WTC11 (cell line): ENCODE results near the gene TOR4A. TPM values are rescaled to one million over a fixed set of nuclear protein-coding genes. Genes with fewer than 3 reads are reported as not detected.

Experiments used
- ATAC-seq: fragments of 200-7000 bp; cut with Tn5 transposase; 2 replicates; pipeline ENCODE4 v1.10.0; 2021; ENCODE audit warnings: mild to moderate bottlenecking, moderate library complexity
- CTCF ChIA-PET: fragments of 300-600 bp; sonication (Branson Sonifier 250); formaldehyde crosslinking; loops from one replicate; lab custom pipeline; 2021; ENCODE audit warnings: antibody characterized with exemption; lab: Charles Lee
- POLR2A ChIA-PET: fragments of 350-600 bp; sonication (Branson Sonifier 250); formaldehyde crosslinking; loops from one replicate; lab custom pipeline; 2021; ENCODE audit warnings: antibody characterized with exemption; lab: Charles Lee
- DNase-seq: peaks from one replicate; pipeline ENCODE4 v3.0.0; 2021; ENCODE audit warnings: low spot score
- H3K27ac Mint-ChIP-seq: 2 replicates; pipeline ENCODE4 v1.8.0; 2021; ENCODE audit warnings: mixed read lengths
- H3K27me3 Mint-ChIP-seq: 2 replicates; pipeline ENCODE4 v1.8.0; 2021; ENCODE audit warnings: low read depth, mild to moderate bottlenecking, moderate library complexity, mixed read lengths
- H3K36me3 Mint-ChIP-seq: 2 replicates; pipeline ENCODE4 v1.8.0; 2021; ENCODE audit warnings: mixed read lengths
- H3K4me1 Mint-ChIP-seq: 2 replicates; pipeline ENCODE4 v1.8.0; 2022; ENCODE audit warnings: mixed read lengths
- H3K4me3 Mint-ChIP-seq: 2 replicates; pipeline ENCODE4 v1.8.0; 2021; ENCODE audit warnings: mild to moderate bottlenecking, moderate library complexity, mixed read lengths
- H3K9me3 Mint-ChIP-seq: 2 replicates; pipeline ENCODE4 v1.8.0; 2021; ENCODE audit warnings: mixed read lengths
- SMAD3 ChIP-seq: sonication (generic); formaldehyde crosslinking; IDR thresholded peaks from 2 replicates; pipeline ENCODE4 v1.8.0; 2022; ENCODE audit warnings: missing genetic modification reagents, mild to moderate bottlenecking, borderline replicate concordance
- SP1 ChIP-seq: sonication (generic); formaldehyde crosslinking; conservative IDR thresholded peaks from 2 replicates; pipeline ENCODE4 v1.8.1; 2022; ENCODE audit warnings: missing genetic modification reagents
- STAT6 ChIP-seq: sonication (generic); formaldehyde crosslinking; conservative IDR thresholded peaks from 2 replicates; pipeline ENCODE4 v1.8.1; 2023; ENCODE audit warnings: mild to moderate bottlenecking, low read depth, missing genetic modification reagents, moderate library complexity
- ZNF281 ChIP-seq: sonication (generic); formaldehyde crosslinking; IDR thresholded peaks from 2 replicates; pipeline ENCODE4 v1.8.0; 2023; ENCODE audit warnings: mild to moderate bottlenecking, missing genetic modification reagents
- ZNF532 ChIP-seq: fragments of 250-450 bp; sonication (Bioruptor Pico); IDR thresholded peaks from 2 replicates; pipeline ENCODE4 v1.9.0; 2021; ENCODE audit warnings: mild to moderate bottlenecking, borderline replicate concordance
- total RNA-seq: library from RNA; stranded (reverse); gene quantifications from 3 replicates; pipeline ENCODE4 v1.2.3, GENCODE V29; 2021
- TF ChIP-seq, protein P1 (sequence below): sonication (generic); formaldehyde crosslinking; IDR thresholded peaks from 2 replicates; pipeline ENCODE4 v1.8.0; 2022; ENCODE audit warnings: missing genetic modification reagents
- TF ChIP-seq, protein P2 (sequence below): sonication (generic); formaldehyde crosslinking; IDR thresholded peaks from 2 replicates; pipeline ENCODE4 v1.8.0; 2023; ENCODE audit warnings: missing genetic modification reagents

Gene TOR4A
- total RNA-seq, 1 experiment from 2014 or later, result 7.3 TPM

DNA sequence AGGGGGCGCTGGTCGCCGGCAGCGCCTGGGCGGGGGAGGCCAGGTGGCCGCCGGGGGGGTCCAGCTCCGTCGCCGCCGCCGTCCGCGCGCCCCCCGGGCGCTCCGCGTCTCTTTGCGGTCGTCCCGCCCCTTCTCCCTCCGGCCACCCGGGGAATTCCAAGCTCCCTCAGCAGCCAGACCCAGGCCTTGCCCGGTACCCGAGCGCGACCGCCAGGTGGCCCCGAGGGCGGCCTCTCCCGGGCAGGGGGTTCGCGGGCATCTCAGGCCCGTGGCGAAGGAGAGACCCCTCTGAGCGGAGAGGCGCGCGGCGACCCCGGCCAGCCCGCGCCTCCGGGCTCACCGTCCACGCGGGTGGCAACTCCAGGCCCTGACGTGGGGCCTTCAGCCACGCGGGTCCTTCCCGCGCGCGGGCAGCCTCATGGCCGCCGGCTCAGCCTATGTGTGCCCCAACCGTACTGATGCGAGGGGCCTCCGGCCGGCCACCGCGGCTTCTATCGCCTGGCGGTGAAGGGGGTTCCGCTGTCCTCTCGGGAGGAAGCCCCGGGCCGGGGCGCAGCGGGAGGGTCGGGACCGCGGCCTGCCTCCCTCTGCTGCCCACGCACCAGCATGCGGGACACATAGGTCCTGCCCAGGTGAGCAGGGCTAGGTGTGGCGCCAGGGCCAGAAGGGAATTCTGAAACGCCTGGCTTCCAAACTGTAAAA is 25.1 kb downstream of the TOR4A start (continued):
- no peak for TF ChIP-seq ZNF532 (CRISPR knock-in tag)

DNA sequence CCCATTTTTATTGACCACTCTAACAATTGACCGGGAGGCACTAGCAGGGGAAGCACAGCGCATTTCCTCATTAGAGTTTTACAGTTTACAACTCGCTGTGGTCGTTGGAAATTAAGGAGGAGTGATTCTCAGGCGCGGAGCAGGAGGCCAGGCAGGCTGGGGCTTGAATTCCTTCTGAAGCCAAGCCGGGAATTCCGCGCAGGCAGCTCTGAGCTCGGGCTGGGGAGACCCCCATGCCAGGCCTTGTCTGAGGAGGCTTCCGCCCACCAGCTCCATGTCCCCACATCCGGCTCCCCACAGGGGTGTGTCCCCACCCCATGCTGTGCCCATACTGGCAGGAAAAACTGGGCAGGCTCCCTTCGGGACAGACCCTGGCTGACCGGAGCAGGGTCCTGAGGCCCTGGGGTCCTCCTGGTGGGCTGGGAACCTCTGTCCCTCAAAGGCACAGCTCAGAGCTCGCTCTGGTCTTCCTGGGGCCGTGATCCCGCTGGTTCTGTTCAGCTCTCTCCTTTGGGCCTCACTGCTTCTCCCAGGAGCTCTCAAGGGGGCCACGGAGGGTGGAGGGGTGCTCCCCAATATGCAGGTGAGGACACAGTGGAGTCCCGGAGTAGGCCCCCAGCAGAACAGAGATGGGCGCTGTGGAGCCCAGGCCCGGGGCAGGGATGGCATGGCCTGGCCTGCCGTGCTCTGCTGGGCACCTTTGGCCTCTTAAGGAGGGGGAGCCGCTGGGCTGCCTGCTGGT is 25.8 kb downstream of the TOR4A start:
- peaks cover 19% of the 10 kb centered on the region for H3K27me3 Mint-ChIP-seq
- no peak for DNase-seq
- POLR2A ChIA-PET, result interaction anchor here (0.6 to 2.8 kb wide), 3 partner anchors 15 to 111 kb away, joined by 3 to 10 read pairs (median 3); partner anchors contain the start of gene TOR4A

DNA sequence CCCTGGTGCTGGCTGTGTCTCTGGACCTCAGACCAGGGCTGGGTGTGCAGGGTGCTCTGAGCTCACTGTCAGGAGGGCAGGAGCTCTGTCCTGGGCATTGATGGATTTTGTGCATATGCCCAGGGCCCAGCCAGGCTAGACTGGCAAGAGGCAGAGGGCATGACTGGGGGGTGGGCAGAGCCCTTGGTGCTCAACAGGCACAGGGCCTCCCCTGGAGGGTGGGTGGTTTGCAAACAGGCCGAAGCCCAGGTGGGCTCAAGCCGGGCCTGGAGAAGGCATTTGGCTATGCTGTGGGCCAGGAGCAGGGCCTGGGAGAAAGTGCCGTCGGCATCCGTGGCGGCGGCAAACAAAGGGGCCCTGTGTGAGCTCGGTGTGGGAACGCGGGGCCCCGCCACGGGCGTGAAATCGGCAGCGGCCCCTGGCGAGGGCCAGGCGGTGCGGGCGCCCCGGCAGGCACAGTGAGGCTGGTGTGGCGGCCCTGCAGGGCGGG is 26.4 kb downstream of the TOR4A start:
- POLR2A ChIA-PET, result interaction anchor here (0.5 to 2.8 kb wide), 4 partner anchors 15 to 110 kb away, joined by 3 to 10 read pairs (median 3); partner anchors contain the start of gene TOR4A
- CTCF ChIA-PET, result interaction anchor here (0.6 to 8.6 kb wide), 7 partner anchors 10 to 269 kb away, joined by 3 to 172 read pairs (median 15); partner anchors contain the start of genes EXD3 and NOXA1
- no peak for DNase-seq
- no peaks in the 10 kb centered on the region for H3K9me3 Mint-ChIP-seq
- ATAC-seq, result no peak
- H3K4me3 Mint-ChIP-seq, result no peak overlapping the region
- peaks cover 36% of the 10 kb centered on the region for H3K4me1 Mint-ChIP-seq
- H3K27ac Mint-ChIP-seq, result no peak overlapping the region
- H3K27me3 Mint-ChIP-seq, result peaks cover 19% of the 10 kb centered on the region
- no peaks in the 10 kb centered on the region for H3K36me3 Mint-ChIP-seq
- TF ChIP-seq, protein P1, sequence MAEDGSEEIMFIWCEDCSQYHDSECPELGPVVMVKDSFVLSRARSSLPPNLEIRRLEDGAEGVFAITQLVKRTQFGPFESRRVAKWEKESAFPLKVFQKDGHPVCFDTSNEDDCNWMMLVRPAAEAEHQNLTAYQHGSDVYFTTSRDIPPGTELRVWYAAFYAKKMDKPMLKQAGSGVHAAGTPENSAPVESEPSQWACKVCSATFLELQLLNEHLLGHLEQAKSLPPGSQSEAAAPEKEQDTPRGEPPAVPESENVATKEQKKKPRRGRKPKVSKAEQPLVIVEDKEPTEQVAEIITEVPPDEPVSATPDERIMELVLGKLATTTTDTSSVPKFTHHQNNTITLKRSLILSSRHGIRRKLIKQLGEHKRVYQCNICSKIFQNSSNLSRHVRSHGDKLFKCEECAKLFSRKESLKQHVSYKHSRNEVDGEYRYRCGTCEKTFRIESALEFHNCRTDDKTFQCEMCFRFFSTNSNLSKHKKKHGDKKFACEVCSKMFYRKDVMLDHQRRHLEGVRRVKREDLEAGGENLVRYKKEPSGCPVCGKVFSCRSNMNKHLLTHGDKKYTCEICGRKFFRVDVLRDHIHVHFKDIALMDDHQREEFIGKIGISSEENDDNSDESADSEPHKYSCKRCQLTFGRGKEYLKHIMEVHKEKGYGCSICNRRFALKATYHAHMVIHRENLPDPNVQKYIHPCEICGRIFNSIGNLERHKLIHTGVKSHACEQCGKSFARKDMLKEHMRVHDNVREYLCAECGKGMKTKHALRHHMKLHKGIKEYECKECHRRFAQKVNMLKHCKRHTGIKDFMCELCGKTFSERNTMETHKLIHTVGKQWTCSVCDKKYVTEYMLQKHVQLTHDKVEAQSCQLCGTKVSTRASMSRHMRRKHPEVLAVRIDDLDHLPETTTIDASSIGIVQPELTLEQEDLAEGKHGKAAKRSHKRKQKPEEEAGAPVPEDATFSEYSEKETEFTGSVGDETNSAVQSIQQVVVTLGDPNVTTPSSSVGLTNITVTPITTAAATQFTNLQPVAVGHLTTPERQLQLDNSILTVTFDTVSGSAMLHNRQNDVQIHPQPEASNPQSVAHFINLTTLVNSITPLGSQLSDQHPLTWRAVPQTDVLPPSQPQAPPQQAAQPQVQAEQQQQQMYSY (CRISPR knock-in tag), result no peak
- TF ChIP-seq STAT6 (CRISPR knock-in tag), result no peak
- TF ChIP-seq ZNF281 (CRISPR knock-in tag), result no peak
- TF ChIP-seq SP1 (CRISPR knock-in tag), result no peak
- TF ChIP-seq, protein P2, sequence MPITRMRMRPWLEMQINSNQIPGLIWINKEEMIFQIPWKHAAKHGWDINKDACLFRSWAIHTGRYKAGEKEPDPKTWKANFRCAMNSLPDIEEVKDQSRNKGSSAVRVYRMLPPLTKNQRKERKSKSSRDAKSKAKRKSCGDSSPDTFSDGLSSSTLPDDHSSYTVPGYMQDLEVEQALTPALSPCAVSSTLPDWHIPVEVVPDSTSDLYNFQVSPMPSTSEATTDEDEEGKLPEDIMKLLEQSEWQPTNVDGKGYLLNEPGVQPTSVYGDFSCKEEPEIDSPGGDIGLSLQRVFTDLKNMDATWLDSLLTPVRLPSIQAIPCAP (CRISPR knock-in tag), result no peak

More for the DNA sequence above, 25.8 kb downstream of the TOR4A start:
- Mint-ChIP-seq H3K9me3 (no peaks in the 10 kb centered on the region), H3K36me3 (no peaks in the 10 kb centered on the region), H3K4me3 (peak overlapping the region; percentile 49), H3K27ac (no peak overlapping the region), H3K4me1 (peaks cover 43% of the 10 kb centered on the region)
- TF ChIP-seq, protein P1 (CRISPR knock-in tag), result peak; percentile 57
- TF ChIP-seq SMAD3 (CRISPR knock-in tag), result no peak
- ATAC-seq, result no peak
- CTCF ChIA-PET, result interaction anchor here (0.6 to 8.6 kb wide), 12 partner anchors 10 to 268 kb away, joined by 3 to 172 read pairs (median 6); partner anchors contain the start of genes ENTPD8, EXD3, NOXA1 and TOR4A
